GM12892 (cell line): ENCODE results near the gene F3.

Experiments
- POLR2A ChIP-seq: IDR thresholded peaks from 2 replicates; pipeline ENCODE4 v1.6.1; 2011; ENCODE audit warnings: low read depth, low read length, control low read depth
- POLR2AphosphoS5 ChIP-seq: IDR thresholded peaks from 2 replicates; pipeline ENCODE4 v1.6.1; 2011; ENCODE audit warnings: low read depth, low read length, control low read depth
- TAF1 ChIP-seq: IDR thresholded peaks from 2 replicates; pipeline ENCODE4 v1.6.1; 2011; ENCODE audit warnings: low read depth, mild to moderate bottlenecking, control low read depth, low read length, borderline replicate concordance

DNA sequence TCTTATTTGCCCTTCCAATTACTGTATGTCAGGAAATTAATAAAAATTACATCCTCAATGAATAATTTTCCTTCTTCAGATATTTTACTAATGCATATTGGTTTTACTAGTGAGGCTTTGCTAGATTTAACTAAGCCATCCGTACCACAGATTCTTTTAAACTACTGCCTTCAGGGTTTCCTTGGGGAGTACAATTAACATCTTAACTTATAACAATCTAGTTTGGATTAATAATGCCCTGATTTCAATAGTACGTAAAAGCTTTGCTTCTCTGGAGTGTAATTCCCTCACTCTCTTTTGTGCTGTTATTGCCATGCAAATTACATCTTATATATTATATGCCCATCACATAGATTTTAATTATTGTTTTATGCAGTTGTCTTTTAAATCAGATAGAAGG lies 24.3 kb upstream of the F3 start:
- TF ChIP-seq POLR2AphosphoS5 = no peak
- no peak for TF ChIP-seq POLR2A
- TF ChIP-seq TAF1 = no peak
